ENCODE results near the gene TSGA10IP.

TSGA10IP gene

GRCh38 chr11:66008468-66009101, 63.3 kb downstream of the TSGA10IP start:
- no peak for DNase-seq

Data from cerebellar nuclear complex (tissue), 1 donor.